Ramos (cell line): Measurements from ENCODE around the gene FCGBP.

Experiments
- in situ Hi-C: fragments of 300-500 bp; cut with MboI; formaldehyde crosslinking; loops from one replicate; pipeline ENCODE4 v1.14.3; 2022; ENCODE audit warnings: low sequenced_read_pairs; ENCODE audit not compliant: unreplicated experiment

FCGBP gene

GRCh38 chr19:39949026-39949747 is 14.8 kb upstream of the FCGBP start:
- in situ Hi-C loops: no loop called here

- in situ Hi-C loops: no loop called here
Observed at GRCh38 chr19:39946532-39946931, 12.1 kb upstream of the FCGBP start.

- in situ Hi-C loops: no loop called here
Observed at GRCh38 chr19:39943586-39943985, 9.2 kb upstream of the FCGBP start.

- in situ Hi-C loops: no loop called here
Observed at GRCh38 chr19:39942366-39942730, 7.9 kb upstream of the FCGBP start.

GRCh38 chr19:39941615-39942365 is 7.4 kb upstream of the FCGBP start:
- in situ Hi-C loops: no loop called here

- in situ Hi-C loops: no loop called here
Observed at GRCh38 chr19:39941151-39941550, 6.7 kb upstream of the FCGBP start.

- in situ Hi-C loops: no loop called here
Observed at GRCh38 chr19:39940221-39940833, 5.9 kb upstream of the FCGBP start.

- in situ Hi-C loops: no loop called here
Observed at GRCh38 chr19:39939556-39939955, 5.1 kb upstream of the FCGBP start.

GRCh38 chr19:39937787-39938186 is 3.4 kb upstream of the FCGBP start:
- in situ Hi-C loops: no loop called here

GRCh38 chr19:39937094-39937720 is 2.8 kb upstream of the FCGBP start:
- in situ Hi-C loops: no loop called here

- in situ Hi-C loops: no loop called here
Observed at GRCh38 chr19:39936622-39937021, 2.2 kb upstream of the FCGBP start.

GRCh38 chr19:39936020-39936419 is 1.6 kb upstream of the FCGBP start:
- in situ Hi-C loops: no loop called here

- in situ Hi-C loops: no loop called here
Observed at GRCh38 chr19:39935364-39935661, 879 bp upstream of the FCGBP start.

- in situ Hi-C loops: no loop called here
Observed at GRCh38 chr19:39929750-39930149, 4.7 kb downstream of the FCGBP start.

- in situ Hi-C loops: no loop called here
Observed at GRCh38 chr19:39928357-39928725, 6.1 kb downstream of the FCGBP start.

- in situ Hi-C loops: no loop called here
Observed at GRCh38 chr19:39927524-39928356, 6.7 kb downstream of the FCGBP start.

GRCh38 chr19:39927076-39927475 is 7.4 kb downstream of the FCGBP start:
- in situ Hi-C loops: no loop called here

- in situ Hi-C loops: no loop called here
Observed at GRCh38 chr19:39926170-39926760, 8.2 kb downstream of the FCGBP start.

- in situ Hi-C loops: no loop called here
Observed at GRCh38 chr19:39924952-39925351, 9.5 kb downstream of the FCGBP start.

- in situ Hi-C loops: no loop called here
Observed at GRCh38 chr19:39924389-39924788, 10.0 kb downstream of the FCGBP start.
